Testis (tissue), 2 donors: ENCODE results near the gene CCL3.

Experiments used
- CTCF ChIP-seq, 3 experiments: fragments of 450-650 bp in 2 of 3; fragments of 200-600 bp in 1 of 3; sonication (generic) in 1 of 3; IDR thresholded peaks; one replicate each; pipeline ENCODE4 v1.5.1; 2016 to 2019; ENCODE audit warnings: antibody characterized with exemption in 3 of 3, mild to moderate bottlenecking in 2 of 3, moderate library complexity in 1 of 3
- POLR2A ChIP-seq: fragments of 450-650 bp; IDR thresholded peaks from one replicate; pipeline ENCODE4 v1.6.1; 2017; ENCODE audit warnings: antibody characterized with exemption, mild to moderate bottlenecking, moderate library complexity

GRCh38 chr17:36107660-36108059 lies 17.7 kb upstream of the CCL3 start:
- no peak for TF ChIP-seq CTCF (IDR thresholded peaks at IDR 0.05)
- no peak for TF ChIP-seq POLR2A
